HepG2 (cell line): Measurements from ENCODE around the gene JDP2. TPM values are rescaled to one million over a fixed set of nuclear protein-coding genes. Genes with fewer than 3 reads are reported as not detected.

ENCODE experiments used
- ATAC-seq: fragments of 200-7000 bp; cut with Tn5 transposase; 3 replicates; pipeline ENCODE4 v1.9.1; 2020; ENCODE audit warnings: mild to moderate bottlenecking, moderate library complexity
- BruUV-seq: library from RNA; stranded (reverse); fragments of 400-500 nt; replicated peaks from 2 replicates; lab custom pipeline; 2021; lab: Mats Ljungman, UMichigan
- CTCF ChIA-PET: fragments of 300-600 bp; formaldehyde crosslinking; extraction: SDS; loops from one replicate; lab custom pipeline; 2021; ENCODE audit warnings: low total read pairs, inconsistent platforms, low intra/inter-chr PET ratio; lab: Yijun Ruan, JAX
- POLR2A ChIA-PET: fragments of 350-600 bp; sonication (Branson Sonifier 250); formaldehyde crosslinking; loops from one replicate; lab custom pipeline; 2020; ENCODE audit warnings: antibody characterized with exemption, inconsistent platforms; lab: Yijun Ruan, JAX
- DNase-seq: peaks from one replicate; pipeline ENCODE4 v3.0.0-alpha.2; 2015; ENCODE audit warnings: low spot score
- FAIRE-seq: peaks from 3 replicates; lab custom pipeline; 2011; peaks lifted over from hg19 to GRCh38; lab: Jason Lieb, UNC
- H2AFZ ChIP-seq: one replicate; pipeline ENCODE4 v1.6.1; 2011; ENCODE audit warnings: low read length, inconsistent platforms
- H3K27ac ChIP-seq: fragments of 300-600 bp; 3 replicates; pipeline ENCODE4 v1.8.0; 2011; ENCODE audit warnings: mixed run types, mild to moderate bottlenecking, mixed read lengths, low read length, inconsistent platforms; ENCODE audit not compliant: insufficient read depth; ENCODE audit errors: extremely low read length
- H3K27me3 ChIP-seq, 2 experiments: fragments of 200-600 bp in 1 of 2; 2 replicates in 1 of 2; 3 replicates in 1 of 2; pipeline versions ENCODE4 v1.6.0 to v1.8.0; 2011; ENCODE audit warnings: low read length in 2 of 2, mild to moderate bottlenecking in 2 of 2, moderate library complexity in 2 of 2, inconsistent platforms in 1 of 2; ENCODE audit not compliant: insufficient read depth in 2 of 2, control insufficient read depth in 1 of 2
- H3K36me3 ChIP-seq, 2 experiments: fragments of 200-600 bp in 1 of 2; replicated peaks in 1 of 2; 2 replicates in 1 of 2; 3 replicates in 1 of 2; pipeline versions ENCODE4 v1.5.1 to v1.8.0; 2011; ENCODE audit warnings: low read length in 2 of 2, inconsistent platforms in 1 of 2; ENCODE audit not compliant: insufficient read depth in 2 of 2, control insufficient read depth in 1 of 2
- H3K4me1 ChIP-seq: 2 replicates; pipeline ENCODE4 v1.5.1; 2012; ENCODE audit warnings: low read length, inconsistent platforms; ENCODE audit not compliant: insufficient read depth
- H3K4me2 ChIP-seq: 2 replicates; pipeline ENCODE4 v1.6.0; 2011; ENCODE audit warnings: low read depth, low read length, inconsistent platforms
- H3K4me3 ChIP-seq, 3 experiments: fragments of 200-600 bp in 1 of 3; sonication (generic), shearing (Covaris generic) in 1 of 3; replicated peaks in 1 of 3; 2 replicates each; pipeline ENCODE4 v1.5.1; 2011 to 2016; ENCODE audit warnings: low read length in 3 of 3, inconsistent platforms in 2 of 3, low read depth in 2 of 3, mild to moderate bottlenecking in 2 of 3, control low read depth in 1 of 3, mixed read lengths in 1 of 3; ENCODE audit not compliant: insufficient read depth in 1 of 3
- H3K79me2 ChIP-seq: one replicate; pipeline ENCODE4 v1.6.1; 2011; ENCODE audit warnings: low read length, inconsistent platforms; ENCODE audit not compliant: insufficient read depth
- H3K9ac ChIP-seq: 2 replicates; pipeline ENCODE4 v1.6.0; 2011; ENCODE audit warnings: mild to moderate bottlenecking, low read depth, low read length, inconsistent platforms; ENCODE audit not compliant: insufficient read depth
- H3K9me3 ChIP-seq: 2 replicates; pipeline ENCODE4 v1.5.1; 2012; ENCODE audit warnings: mild to moderate bottlenecking, low read length
- H4K20me1 ChIP-seq: 2 replicates; pipeline ENCODE4 v1.6.0; 2011; ENCODE audit warnings: inconsistent platforms, mild to moderate bottlenecking, low read length, moderate library complexity; ENCODE audit not compliant: insufficient read depth
- BHLHE40 ChIP-seq: IDR thresholded peaks from 2 replicates; pipeline ENCODE4 v1.6.1; 2011; ENCODE audit warnings: low read length, improper control_type of control experiment
- FOSL2 ChIP-seq: sonication (generic); formaldehyde crosslinking; IDR thresholded peaks from 2 replicates; pipeline ENCODE4 v1.4.0; 2020; ENCODE audit warnings: missing genetic modification reagents
- KIAA2018 ChIP-seq: sonication (generic); formaldehyde crosslinking; IDR thresholded peaks from 2 replicates; pipeline ENCODE4 v1.5.0; 2020; ENCODE audit warnings: mild to moderate bottlenecking, missing genetic modification reagents, borderline replicate concordance
- MIER3 ChIP-seq: IDR thresholded peaks from 2 replicates; pipeline ENCODE4 v1.6.1; 2016; ENCODE audit warnings: missing compliant biosample characterization, borderline replicate concordance
- WGBS: methylation state at CpG from one replicate; pipeline ENCODE4 v1.1.6; 2017; ENCODE audit warnings: low lambda C conversion rate; 5-methylcytosine and 5-hydroxymethylcytosine counted together
- in situ Hi-C: cut with HindIII; loops from 2 replicates; pipeline ENCODE4 v1.10.0; 2017; ENCODE audit warnings: low pct_unique_long_range_greater_than_20kb; ENCODE audit not compliant: extremely low pct_ligation_motif_present
- intact Hi-C: fragments of 100-400 bp; cut with micrococcal nuclease; formaldehyde crosslinking; loops from one replicate; pipeline ENCODE4 v1.10.0; 2022; ENCODE audit not compliant: unreplicated experiment
- polyA plus RNA-seq, 8 experiments: library from polyadenylated mRNA; depleted of rRNA in 3 of 8; stranded (reverse) in 7 of 8; unstranded in 1 of 8; fragments of >200 nt; fragmentation: Illumina TruSeq in 4 of 8; extraction: Trizol in 4 of 8; gene quantifications; 2 replicates each; pipeline versions ENCODE4 v1.2.1 to v1.2.3, GENCODE V29; 2011 to 2016; ENCODE audit warnings: low read depth in 4 of 8, missing spikeins in 1 of 8, mixed read lengths in 1 of 8; ENCODE audit not compliant: insufficient read depth in 1 of 8
- total RNA-seq, 5 experiments: library from RNA; depleted of rRNA; stranded (reverse); fragments of >200 nt; fragmentation: Illumina TruSeq; extraction: Trizol; gene quantifications; 2 replicates each; pipeline ENCODE4 v1.2.3, GENCODE V29; 2016; ENCODE audit warnings: low read depth in 1 of 5

Gene JDP2
- total and polyA plus RNA-seq, 2 of the 13 experiments (the other 11 are each of a cell fraction or from before 2014, with no cell fraction given) = 8.0 to 8.9 TPM

- Histone ChIP-seq H3K9me3 (no peaks in the 10 kb centered on the region), H3K27ac (no peak overlapping the region), H3K9ac (no peak overlapping the region), H3K36me3 (no peaks in the 10 kb centered on the region), H2AFZ (no peak overlapping the region), H3K27me3 (peaks cover 0 to 5% of the 10 kb centered on the region in 2 experiments; a peak in 2 of 5 replicates), H3K4me2 (no peak overlapping the region), H3K79me2 (no peaks in the 10 kb centered on the region), H3K4me1 (peaks cover 29% of the 10 kb centered on the region), H4K20me1 (no peaks in the 10 kb centered on the region), H3K4me3 (no peak overlapping the region)
- FAIRE-seq = no peak
- 34% methylated on average over 8 of the region's 8 CpGs for WGBS
- ChIA-PET CTCF (no interaction called here), POLR2A (no interaction called here)
- intact Hi-C loops (no loop called here), in situ Hi-C loops (no loop called here)
- no TSS peak for BruUV-seq
- DNase-seq = peak; percentile 21
- TF ChIP-seq MIER3 (CRISPR knock-in tag) (no peak), BHLHE40 (peak; percentile 54; the same call in 1 of the 2 replicates), FOSL2 (CRISPR knock-in tag) (0 out of 2 replicates have a peak, but pooled peaks have one; percentile 31), KIAA2018 (no peak)
- ATAC-seq = no peak
Measured at GRCh38 chr14:75422169-75422568, 5.7 kb upstream of the JDP2 start.
